Jurkat, Clone E6-1 (cell line): Measurements from ENCODE around the gene UBE2L3.
"Not testable (repeated sequence)": the region's sequence is repeated elsewhere in the genome, so short reads cannot be mapped to it uniquely, and the experiment has no call there.

Source experiments
- DNase-seq: peaks from one replicate; pipeline ENCODE4 v3.0.0-alpha.2; 2011; ENCODE audit warnings: low read depth, low spot score
- H3K4me3 ChIP-seq: 2 replicates; pipeline ENCODE4 v1.5.1; 2011; ENCODE audit warnings: mild to moderate bottlenecking, low read length, control low read depth, moderate library complexity

Gene UBE2L3

DNA sequence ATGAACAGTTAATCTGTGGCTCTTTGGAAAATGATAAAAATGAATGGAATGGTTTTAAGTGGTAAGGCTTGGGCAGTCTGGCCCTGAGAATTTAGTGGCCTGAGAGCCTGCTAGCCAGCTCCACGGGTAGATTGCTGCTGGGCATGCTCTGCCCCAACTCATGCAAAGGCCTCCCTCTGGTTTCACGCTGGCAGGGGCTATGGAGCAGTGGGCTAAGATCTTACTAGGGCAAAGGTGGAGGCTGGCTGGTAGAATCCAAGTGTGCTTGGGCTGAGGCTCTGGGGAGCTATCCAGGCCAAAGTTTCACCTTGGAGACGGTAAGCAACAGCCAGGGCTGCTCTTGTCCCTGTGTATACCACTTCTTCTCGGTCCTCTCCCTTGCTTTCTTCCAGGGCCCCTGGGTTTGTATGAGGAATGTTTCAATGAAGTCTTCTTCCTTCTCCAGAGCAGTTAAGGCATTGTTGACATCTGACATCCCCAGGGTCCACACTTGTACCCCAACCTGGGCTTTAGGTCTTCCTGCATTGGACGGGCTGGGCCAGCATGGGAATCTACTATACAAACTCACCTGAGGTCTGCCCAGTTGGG, 27.4 kb downstream of the UBE2L3 start:
- DNase-seq: no peak
- H3K4me3 ChIP-seq: no peak overlapping the region

DNA sequence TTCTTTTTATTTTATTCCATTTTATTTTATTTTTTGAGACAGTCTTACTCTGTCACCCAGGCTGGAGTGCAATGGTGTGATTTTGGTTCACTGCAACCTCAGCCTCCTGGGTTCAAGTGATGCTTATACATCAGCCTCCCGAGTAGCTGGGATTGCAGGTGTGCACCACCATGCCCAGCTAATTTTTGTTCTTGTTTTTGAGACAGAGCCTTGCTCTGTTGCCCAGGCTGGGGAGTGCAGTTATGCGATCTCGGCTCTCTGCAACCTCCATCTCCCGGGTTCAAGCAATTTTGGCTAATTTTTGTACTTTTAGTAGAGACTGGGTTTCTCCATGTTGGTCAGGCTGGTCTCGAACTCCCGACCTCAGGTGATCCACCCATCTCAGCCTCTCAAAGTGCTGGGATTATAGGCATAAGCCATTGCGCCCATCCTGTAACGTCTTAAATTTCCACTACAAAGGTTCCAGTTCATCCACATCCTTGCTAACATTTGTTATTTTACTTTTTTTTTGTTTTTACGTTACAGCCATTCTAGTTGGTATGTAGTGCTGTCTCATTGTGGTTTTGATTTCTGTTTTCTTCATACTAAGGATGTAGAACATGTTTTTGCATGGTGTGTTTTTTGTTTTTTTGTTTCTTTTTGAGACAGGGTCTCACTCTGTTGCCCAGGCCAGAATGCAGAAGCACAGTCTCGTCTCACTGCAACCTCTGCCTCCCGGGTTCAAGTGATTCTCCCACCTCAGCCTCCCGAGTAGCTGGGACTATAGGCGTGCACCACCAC, 29.0 kb downstream of the UBE2L3 start:
- DNase-seq, H3K4me3 ChIP-seq: not testable (repeated sequence)

DNA sequence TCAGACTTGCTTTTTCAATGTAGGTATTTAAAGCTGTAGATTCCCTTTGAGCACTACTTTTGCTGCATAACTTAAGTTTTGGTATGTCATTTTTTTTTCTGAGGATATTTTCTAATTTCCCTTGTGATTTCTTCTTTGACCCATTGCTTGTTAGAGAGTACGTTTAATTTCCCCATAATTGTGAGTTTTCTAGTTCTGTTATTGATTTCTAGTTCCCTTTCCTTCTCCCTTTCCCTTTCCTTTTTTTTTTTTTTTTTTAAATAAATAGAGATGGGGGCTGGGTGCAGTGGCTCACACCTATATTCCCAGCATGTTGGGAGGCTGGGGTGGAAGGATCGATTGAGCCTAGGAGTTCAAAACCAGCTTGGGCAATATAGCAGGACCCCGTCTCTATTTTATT, 30.8 kb downstream of the UBE2L3 start:
- no peak for DNase-seq

DNA sequence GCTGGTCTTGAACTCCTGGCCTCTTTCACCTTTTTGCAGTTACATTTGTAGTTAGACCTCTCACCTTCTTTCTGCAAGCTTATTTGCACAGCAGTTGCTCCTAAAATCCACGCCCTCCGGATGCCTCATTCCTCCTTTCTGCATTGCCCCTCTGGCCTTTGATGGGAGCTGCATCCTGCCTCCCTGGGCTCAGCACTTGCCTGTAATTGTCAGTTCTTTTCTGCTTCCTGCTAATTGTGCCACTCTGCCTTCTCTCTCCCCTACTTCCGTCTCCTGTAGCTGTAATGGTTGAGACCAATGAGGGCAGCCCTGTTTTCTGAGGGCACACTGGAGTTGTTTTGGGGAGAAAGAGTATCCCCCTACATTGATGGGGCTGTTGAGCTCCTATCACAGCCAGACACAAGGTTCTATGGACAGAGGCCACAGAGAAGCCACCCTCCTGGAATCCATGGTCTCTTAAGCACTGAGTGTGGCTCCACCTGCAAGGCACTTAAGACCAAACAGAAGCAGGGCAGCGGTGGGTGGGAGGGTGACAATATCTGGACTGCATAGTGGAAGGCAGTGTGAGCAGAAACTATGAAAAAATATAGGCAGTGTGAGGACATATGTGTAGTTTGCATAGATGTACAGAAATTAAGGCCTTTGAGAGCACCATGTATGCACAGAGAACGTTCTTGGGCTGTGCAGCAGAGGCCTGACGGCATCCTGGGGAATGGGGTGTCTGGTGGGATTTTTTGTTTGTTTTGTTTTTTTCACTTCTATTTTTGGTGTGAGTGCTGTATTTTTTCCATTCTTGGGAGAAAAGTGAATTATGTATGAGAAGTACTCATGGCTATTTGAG, 31.8 kb downstream of the UBE2L3 start:
- H3K4me3 ChIP-seq: no peak overlapping the region
- no peak for DNase-seq

More for the DNA sequence above, 30.8 kb downstream of the UBE2L3 start:
- H3K4me3 ChIP-seq: no peak overlapping the region

DNA sequence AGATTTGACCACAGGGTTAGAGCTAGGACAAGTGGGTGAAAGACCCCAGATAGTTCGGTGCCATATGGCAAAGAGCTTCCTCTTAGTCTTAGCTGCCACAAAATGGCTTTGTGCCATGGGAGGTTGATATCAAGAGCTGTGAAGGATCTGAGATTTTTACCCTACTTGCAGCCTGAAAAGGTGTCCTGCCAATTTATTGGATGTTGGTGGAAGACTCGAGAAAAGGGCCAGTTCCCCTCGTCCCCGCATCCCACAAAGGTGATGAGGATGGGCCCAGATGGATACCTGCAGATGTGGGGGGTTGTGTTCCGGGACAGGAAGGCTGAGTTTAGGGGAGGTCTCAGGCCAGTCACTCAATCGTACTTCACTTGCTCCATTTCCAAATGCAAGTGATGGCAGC, 35.1 kb downstream of the UBE2L3 start:
- DNase-seq: no peak
- H3K4me3 ChIP-seq: no peak overlapping the region

DNA sequence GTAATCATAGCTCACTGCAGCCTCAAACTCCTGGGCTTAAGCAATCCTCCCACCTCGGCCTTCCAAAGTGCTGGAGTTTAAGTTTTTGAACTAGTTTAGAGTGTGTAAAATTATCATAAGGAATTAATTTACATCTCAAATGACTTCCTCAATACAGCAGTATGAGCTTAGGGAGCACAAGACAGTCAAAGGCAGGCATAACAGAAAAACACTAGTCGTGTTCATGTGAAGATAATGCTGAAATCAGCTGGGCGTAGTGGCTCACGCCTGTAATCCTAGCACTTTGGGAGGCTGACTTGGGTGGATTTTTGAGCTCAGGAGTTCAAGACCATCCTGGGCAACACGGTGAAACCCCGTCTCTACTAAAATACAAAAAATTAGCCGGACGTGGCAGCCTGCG, 36.5 kb downstream of the UBE2L3 start:
- H3K4me3 ChIP-seq: no peak overlapping the region
- no peak for DNase-seq

DNA sequence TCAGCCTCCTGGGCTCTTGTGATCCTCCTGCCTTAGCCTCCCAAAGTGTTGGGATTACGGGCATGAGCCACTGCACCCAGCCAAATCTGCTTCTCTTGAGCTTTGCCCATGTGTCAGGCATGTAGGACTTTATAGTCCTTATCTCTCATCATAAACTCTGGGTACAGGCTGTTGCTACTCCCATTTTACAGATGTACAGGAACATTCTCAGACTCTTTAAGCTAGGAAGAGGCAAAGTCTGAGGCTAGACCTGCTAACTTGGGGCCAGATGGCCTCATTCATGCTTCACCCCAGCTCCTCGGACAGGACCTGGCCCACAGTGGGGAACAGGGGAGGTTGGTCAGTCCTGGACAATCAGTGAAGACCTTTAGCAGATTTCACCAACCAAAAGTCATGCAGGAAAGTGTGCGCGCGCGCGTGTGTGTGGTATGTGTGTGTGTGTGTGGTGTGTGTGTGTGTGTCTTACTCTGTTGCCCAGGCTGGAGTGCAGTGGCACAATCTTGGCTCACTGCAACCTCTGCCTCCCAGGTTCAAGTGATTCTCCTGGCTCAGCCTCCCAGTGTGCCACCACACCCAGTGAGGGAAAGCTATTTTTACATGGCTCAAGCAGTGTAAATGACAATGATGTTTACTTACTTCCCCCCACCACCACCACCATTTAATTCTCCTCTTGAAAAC, 38.5 kb downstream of the UBE2L3 start:
- no peak overlapping the region for H3K4me3 ChIP-seq
- DNase-seq: no peak

DNA sequence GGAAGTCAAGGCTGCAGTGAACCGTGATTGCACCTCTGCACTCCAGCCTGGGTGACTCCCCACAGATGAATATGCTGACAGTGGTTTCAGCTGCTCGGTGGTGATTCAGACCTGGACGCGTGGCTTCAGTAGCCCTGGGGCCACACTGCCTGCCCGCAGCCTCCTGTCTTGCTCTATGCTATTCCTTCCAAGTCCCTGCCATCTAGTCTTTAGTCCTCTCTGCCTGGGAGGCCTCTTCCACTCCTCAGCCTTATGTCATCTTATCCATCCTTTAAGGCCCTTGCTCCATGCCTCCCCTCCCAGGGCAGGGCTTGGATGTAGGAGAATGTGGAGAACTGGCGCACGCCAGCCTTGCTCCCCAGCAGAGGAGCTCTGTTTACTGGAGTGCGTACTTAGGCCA, 39.3 kb downstream of the UBE2L3 start:
- H3K4me3 ChIP-seq: no peak overlapping the region
- no peak for DNase-seq

DNA sequence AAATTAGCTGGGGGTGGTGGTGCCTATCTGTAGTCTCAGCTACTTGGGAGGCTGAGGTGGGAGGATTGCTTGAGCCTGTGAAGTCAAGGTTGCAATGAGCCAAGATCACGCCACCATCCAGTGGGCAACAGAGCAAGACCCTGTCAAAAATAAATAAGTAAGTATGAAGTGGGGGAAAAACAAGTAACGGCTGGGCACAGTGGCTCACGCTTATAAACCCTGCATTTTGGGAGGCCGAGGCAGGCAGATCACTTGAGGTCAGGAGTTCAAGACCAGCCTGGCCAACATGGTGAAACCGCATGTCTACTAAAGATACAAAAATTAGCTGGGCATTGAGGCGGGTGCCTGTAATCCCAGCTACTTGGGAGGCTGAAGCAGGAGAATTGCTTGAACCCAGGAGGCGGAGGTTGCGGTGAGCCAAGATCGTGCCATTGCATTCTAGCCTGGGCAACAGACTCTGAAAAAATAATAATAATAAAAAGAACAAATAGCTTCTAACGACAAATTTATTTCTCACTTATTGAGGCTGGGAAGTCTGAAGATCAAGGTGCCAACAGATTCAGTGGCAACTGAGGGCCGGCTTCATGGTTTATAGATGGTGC, 42.1 kb downstream of the UBE2L3 start:
- not testable (repeated sequence) for H3K4me3 ChIP-seq, DNase-seq

DNA sequence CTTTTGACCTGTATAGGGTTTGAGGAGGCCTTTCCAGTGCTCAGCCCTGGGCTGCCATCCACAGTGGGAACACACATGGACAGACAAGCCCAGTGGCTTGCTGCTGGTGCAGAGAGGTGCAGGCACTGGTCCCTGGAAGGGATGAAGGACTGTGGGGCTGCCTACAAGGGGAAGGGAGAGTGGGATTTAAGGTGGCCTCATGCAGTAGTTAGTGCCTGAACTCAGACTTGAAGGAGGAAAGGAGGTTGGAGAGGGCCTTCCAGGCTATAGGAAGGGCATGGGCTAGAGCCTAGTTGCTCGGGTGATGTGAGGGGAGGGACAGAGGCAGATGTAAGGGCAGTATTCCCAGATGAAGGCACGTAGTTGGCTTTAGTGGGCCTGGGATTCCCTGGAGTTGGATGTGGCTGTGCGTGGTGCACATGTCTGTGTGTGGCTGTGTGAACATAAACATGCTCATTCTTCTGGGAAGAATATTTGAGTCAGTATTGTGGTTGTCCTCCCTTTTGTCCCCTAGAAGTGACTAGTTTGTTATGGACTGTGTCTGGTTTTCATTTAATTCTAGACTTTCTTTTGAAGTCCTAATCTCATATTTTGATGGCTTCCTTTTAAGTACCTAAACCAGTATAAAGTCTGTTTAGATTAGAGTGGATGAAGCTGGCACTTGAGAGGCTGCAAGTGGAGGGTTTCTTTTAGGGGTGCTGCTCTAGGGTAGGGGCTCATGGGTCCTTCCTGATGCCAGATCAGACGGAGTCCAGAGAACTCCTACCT, 43.9 kb downstream of the UBE2L3 start:
- no peak for DNase-seq
- H3K4me3 ChIP-seq: no peak overlapping the region

DNA sequence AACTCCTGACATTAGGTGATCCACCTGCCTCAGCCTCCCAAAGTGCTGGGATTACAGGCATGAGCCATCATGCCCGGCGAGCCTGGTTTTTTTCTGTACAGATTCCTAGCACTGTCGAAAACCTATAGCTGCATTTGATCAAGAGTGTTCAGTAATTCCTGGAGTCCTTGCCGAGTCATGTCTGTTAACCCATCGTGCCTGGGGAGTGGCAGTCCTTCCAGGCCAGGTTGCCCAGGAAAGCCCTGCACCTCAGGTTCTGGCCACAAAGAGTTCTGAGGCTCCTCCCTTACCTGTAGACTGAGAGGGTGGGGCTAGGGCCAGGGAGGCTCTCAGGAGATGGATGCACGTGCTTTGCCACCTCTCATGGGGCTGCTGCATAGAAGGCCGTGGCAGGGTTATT, 45.3 kb downstream of the UBE2L3 start:
- H3K4me3 ChIP-seq: no peak overlapping the region
- DNase-seq: no peak

DNA sequence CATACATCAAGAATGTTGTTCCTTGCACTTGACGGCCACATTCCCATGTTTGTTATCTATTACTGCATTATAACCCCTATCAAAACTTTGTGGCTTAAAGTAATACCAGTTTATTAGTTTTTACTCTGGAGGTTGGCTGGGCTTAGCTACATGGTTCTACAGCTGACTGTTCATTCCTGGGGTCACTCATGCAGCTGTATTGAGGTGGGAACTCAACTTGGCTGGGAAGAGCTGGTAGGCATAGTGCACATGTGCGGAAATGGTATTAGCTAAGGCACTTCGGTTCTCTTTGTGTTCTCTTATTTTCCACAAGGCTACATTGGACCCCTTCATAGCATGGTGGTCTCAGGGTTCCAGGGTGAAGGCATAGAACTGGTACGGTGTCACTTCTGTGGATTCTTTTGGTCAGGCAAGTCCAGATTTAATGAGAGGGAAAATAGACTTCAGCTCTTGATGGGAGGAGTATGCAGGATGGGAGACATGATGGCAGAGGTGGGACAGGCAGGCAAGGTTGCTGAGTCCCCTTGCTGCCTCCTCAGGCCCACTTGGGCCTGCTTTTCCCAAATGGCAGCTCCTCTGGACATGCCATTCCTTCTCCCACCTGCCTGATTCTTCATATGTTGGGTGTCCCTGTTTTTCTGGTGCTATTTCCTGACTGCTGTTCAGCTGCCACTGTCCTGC, 46.2 kb downstream of the UBE2L3 start:
- no peak overlapping the region for H3K4me3 ChIP-seq
- DNase-seq: no peak

DNA sequence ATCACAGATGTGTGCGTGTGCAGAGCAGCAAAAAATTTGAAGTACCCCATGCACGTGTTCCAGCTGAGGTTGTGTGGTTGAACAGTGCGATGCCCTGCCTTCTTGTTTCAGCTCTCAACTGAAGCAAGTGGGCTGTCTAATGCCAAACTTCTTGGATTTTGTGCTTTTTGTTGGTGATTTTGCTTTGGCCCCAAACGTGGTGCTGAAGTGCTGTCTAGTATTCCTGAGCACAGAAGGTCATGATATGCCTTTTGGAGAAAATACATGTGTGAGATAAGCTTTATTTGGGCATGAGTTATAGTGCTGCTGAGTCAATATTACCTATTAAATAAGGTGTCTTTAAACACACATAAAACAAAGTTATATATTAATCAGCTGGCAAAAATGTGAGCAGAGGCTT, 48.2 kb downstream of the UBE2L3 start:
- H3K4me3 ChIP-seq: no peak overlapping the region
- DNase-seq: no peak

DNA sequence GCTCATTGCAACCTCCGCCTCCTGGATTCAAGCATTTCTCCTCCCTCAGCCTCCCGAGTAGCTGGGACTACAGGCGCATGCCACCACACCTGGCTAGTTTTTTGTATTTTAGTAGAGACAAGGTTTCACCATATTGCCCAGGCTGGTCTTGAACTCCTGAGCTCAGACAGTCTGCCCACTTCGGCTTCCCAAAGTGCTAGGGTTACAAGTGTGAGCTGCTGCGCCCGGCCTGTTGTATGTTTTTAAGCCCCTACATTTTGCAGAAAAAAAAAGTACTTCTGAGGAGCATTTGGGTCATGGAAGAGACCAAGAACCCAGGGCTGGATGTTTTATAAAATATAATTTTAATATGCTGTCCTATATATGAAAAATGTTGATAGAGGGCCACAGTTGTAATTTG, 49.8 kb downstream of the UBE2L3 start:
- not testable (repeated sequence) for DNase-seq, H3K4me3 ChIP-seq

DNA sequence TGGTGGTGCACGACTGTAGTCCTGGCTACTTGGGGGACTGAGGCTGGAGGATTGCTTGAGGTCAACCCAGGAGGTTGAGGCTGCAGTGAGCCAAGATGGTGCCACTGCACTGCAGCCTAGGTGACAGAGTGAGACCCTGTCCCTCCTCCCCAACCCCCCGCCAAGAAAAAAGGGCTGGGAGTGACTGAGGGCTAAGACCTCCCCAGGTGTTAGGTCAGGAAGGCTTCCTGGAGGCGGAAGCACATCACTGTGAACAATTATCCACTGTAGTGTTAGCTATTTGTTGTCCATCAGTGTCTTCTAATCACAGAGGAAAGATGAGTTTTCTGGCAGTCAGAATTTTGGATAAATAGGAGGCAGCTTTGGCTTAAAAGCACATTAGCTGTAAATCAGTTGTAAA, 53.5 kb downstream of the UBE2L3 start:
- no peak for DNase-seq
- no peak overlapping the region for H3K4me3 ChIP-seq

DNA sequence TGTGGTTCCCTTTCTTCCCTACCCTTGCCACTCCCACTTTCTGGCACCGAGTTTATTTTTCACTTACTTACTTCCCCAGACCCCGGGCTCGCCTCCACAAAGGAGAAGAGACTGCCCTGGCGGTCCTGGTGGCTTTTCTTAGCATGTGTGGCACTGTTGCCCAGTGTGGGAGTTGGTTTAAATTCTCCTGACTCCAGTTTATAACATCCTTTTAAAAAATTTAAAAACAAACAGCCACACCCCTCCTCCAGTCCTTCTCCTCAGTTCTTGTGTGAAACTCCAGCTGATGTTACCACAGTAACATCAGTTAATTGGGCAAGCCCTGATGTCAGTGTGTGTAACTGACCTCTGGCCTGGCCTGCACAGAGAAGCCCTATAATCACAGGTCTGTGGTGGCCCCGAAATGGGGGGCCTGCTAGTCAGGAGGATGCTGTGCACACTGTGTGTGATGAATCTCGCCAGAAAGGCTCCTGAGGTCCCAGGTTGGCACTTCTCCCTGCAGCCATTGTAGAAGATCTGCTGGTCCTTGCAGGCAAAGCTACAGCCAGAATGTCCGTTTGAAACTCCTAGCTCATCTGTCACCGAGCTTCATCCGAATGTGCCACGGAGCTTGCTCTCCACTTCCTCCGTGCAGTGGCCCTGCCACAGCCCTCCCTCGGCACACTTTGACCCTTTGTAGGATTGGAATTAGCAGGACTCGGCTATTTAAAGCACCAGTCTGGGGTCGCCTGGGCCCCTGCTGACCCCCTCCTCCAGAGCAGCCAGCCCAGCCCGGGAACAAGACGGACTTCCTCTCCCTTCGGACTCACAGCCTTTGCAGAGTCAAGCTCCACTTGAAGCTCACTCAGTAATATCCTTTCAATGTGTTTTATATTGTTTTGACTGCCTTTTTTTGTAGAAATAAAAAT, 54.8 kb downstream of the UBE2L3 start:
- DNase-seq: no peak
- H3K4me3 ChIP-seq: no peak overlapping the region
